SK-N-SH treated with all-trans-retinoic acid at 6 μM for 48 hours (cell line): Measurements from ENCODE around the gene FSIP1.

Experiments
- ATAC-seq: fragments of 200-7000 bp; cut with Tn5 transposase; 3 replicates; pipeline ENCODE4 v1.9.1; 2020; ENCODE audit warnings: mild to moderate bottlenecking, moderate library complexity
- ARNTL ChIP-seq: fragments of 450-650 bp; formaldehyde crosslinking; IDR thresholded peaks from 2 replicates; pipeline ENCODE4 v1.5.0; 2020; ENCODE audit warnings: low read depth, mild to moderate bottlenecking, moderate library complexity, borderline replicate concordance
- BACH2 ChIP-seq: fragments of 250-450 bp; sonication (Bioruptor Pico); IDR thresholded peaks from 2 replicates; pipeline ENCODE4 v1.9.0; 2021; ENCODE audit warnings: mild to moderate bottlenecking, borderline replicate concordance
- CSDC2 ChIP-seq: fragments of 250-450 bp; sonication (Bioruptor Pico); IDR thresholded peaks from 2 replicates; pipeline ENCODE4 v1.5.0; 2020; ENCODE audit warnings: mild to moderate bottlenecking, moderate library complexity
- CSRNP3 ChIP-seq: fragments of 250-450 bp; sonication (Bioruptor Pico); IDR thresholded peaks from 2 replicates; pipeline ENCODE4 v1.5.1; 2021; ENCODE audit warnings: mild to moderate bottlenecking, moderate library complexity
- ESRRG ChIP-seq: fragments of 250-450 bp; sonication (Bioruptor Pico); IDR thresholded peaks from 2 replicates; pipeline ENCODE4 v1.6.1; 2021; ENCODE audit warnings: mild to moderate bottlenecking
- GLIS3 ChIP-seq: fragments of 250-450 bp; sonication (Bioruptor Pico); IDR thresholded peaks from 2 replicates; pipeline ENCODE4 v1.5.0; 2020; ENCODE audit warnings: mild to moderate bottlenecking, moderate library complexity
- ISL1 ChIP-seq: fragments of 250-450 bp; sonication (Bioruptor Pico); IDR thresholded peaks from 2 replicates; pipeline ENCODE4 v2.1.2; 2022; ENCODE audit warnings: mild to moderate bottlenecking, moderate library complexity
- OSR1 ChIP-seq: fragments of 250-450 bp; sonication (Bioruptor Pico); IDR thresholded peaks from 2 replicates; pipeline ENCODE4 v1.8.0; 2022; ENCODE audit warnings: moderate library complexity, mild to moderate bottlenecking, inconsistent platforms
- PATZ1 ChIP-seq: fragments of 250-450 bp; sonication (Bioruptor Pico); IDR thresholded peaks from 2 replicates; pipeline ENCODE4 v1.8.0; 2020; ENCODE audit warnings: mild to moderate bottlenecking, moderate library complexity, borderline replicate concordance
- PPARA ChIP-seq: fragments of 250-450 bp; sonication (Bioruptor Pico); IDR thresholded peaks from 2 replicates; pipeline ENCODE4 v1.5.0; 2020; ENCODE audit warnings: mild to moderate bottlenecking, borderline replicate concordance
- RARB ChIP-seq: fragments of 250-450 bp; sonication (Bioruptor Pico); IDR thresholded peaks from 2 replicates; pipeline ENCODE4 v1.8.0; 2021; ENCODE audit warnings: mild to moderate bottlenecking, moderate library complexity
- SNAI2 ChIP-seq: fragments of 250-450 bp; sonication (Bioruptor Pico); IDR thresholded peaks from 2 replicates; pipeline ENCODE4 v1.5.0; 2020; ENCODE audit warnings: mild to moderate bottlenecking, moderate library complexity
- TCF4 ChIP-seq: fragments of 250-450 bp; sonication (Bioruptor Pico); IDR thresholded peaks from 2 replicates; pipeline ENCODE4 v1.8.0; 2021; ENCODE audit warnings: mild to moderate bottlenecking, moderate library complexity, borderline replicate concordance
- TOX ChIP-seq: fragments of 250-450 bp; sonication (Bioruptor Pico); IDR thresholded peaks from 2 replicates; pipeline ENCODE4 v1.8.0; 2021; ENCODE audit warnings: mild to moderate bottlenecking, moderate library complexity, borderline replicate concordance
- ZC3H10 ChIP-seq: fragments of 250-450 bp; sonication (Bioruptor Pico); IDR thresholded peaks from 2 replicates; pipeline ENCODE4 v1.5.1; 2021; ENCODE audit warnings: mild to moderate bottlenecking, moderate library complexity
- ZFP3 ChIP-seq: fragments of 250-450 bp; sonication (Bioruptor Pico); IDR thresholded peaks from 2 replicates; pipeline ENCODE4 v1.5.0; 2020; ENCODE audit warnings: mild to moderate bottlenecking, moderate library complexity
- ZFP30 ChIP-seq: fragments of 450-650 bp; formaldehyde crosslinking; IDR thresholded peaks from 2 replicates; pipeline ENCODE4 v1.5.0; 2022; ENCODE audit warnings: mild to moderate bottlenecking, moderate library complexity
- ZNF565 ChIP-seq: fragments of 450-650 bp; formaldehyde crosslinking; conservative IDR thresholded peaks from 2 replicates; pipeline ENCODE4 v1.5.0; 2020; ENCODE audit warnings: low read depth, mild to moderate bottlenecking, moderate library complexity
- ZNF70 ChIP-seq: fragments of 450-650 bp; formaldehyde crosslinking; IDR thresholded peaks from 2 replicates; pipeline ENCODE4 v1.5.0; 2020; ENCODE audit warnings: mild to moderate bottlenecking, moderate library complexity
- TF ChIP-seq, protein P1 (sequence below): fragments of 250-450 bp; sonication (Bioruptor Pico); IDR thresholded peaks from 2 replicates; pipeline ENCODE4 v1.5.0; 2020; ENCODE audit warnings: mild to moderate bottlenecking, moderate library complexity
- TF ChIP-seq, protein P2 (sequence below): fragments of 250-450 bp; sonication (Bioruptor Pico); IDR thresholded peaks from 2 replicates; pipeline ENCODE4 v1.8.0; 2021; ENCODE audit warnings: low read depth, mild to moderate bottlenecking, moderate library complexity, borderline replicate concordance

The FSIP1 gene

DNA sequence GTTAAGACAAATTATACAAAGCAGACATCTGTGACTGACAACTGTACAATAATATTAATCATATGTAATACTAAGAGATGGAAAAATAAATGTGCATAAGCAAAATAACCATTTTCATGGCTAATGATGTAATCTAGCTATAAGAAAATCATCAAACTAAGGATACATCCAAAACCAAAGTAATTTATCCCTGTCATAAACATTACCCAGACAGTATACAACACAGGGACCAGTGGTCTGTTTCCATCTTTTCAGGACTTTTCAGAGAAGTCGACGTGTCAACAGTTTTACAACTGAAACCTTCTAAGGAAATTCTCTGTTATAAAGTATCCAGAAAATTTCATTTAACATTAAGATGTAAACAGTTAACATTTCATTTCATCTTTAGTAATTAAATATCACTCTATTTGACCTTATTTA, 190.7 kb downstream of the FSIP1 start:
- ATAC-seq: no peak
- TF ChIP-seq ESRRG (CRISPR knock-in tag) (no peak), ZNF70 (no peak), TCF4 (no peak), CSDC2 (CRISPR knock-in tag) (no peak), RARB (CRISPR knock-in tag) (no peak), ZNF565 (CRISPR knock-in tag) (no peak), CSRNP3 (CRISPR knock-in tag) (no peak), ISL1 (CRISPR knock-in tag) (no peak), PATZ1 (CRISPR knock-in tag) (no peak), ZFP3 (no peak), ZC3H10 (no peak), ZFP30 (no peak), BACH2 (no peak), GLIS3 (CRISPR knock-in tag) (no peak)
- TF ChIP-seq, protein P1, sequence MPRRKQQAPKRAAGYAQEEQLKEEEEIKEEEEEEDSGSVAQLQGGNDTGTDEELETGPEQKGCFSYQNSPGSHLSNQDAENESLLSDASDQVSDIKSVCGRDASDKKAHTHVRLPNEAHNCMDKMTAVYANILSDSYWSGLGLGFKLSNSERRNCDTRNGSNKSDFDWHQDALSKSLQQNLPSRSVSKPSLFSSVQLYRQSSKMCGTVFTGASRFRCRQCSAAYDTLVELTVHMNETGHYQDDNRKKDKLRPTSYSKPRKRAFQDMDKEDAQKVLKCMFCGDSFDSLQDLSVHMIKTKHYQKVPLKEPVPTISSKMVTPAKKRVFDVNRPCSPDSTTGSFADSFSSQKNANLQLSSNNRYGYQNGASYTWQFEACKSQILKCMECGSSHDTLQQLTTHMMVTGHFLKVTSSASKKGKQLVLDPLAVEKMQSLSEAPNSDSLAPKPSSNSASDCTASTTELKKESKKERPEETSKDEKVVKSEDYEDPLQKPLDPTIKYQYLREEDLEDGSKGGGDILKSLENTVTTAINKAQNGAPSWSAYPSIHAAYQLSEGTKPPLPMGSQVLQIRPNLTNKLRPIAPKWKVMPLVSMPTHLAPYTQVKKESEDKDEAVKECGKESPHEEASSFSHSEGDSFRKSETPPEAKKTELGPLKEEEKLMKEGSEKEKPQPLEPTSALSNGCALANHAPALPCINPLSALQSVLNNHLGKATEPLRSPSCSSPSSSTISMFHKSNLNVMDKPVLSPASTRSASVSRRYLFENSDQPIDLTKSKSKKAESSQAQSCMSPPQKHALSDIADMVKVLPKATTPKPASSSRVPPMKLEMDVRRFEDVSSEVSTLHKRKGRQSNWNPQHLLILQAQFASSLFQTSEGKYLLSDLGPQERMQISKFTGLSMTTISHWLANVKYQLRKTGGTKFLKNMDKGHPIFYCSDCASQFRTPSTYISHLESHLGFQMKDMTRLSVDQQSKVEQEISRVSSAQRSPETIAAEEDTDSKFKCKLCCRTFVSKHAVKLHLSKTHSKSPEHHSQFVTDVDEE (CRISPR knock-in tag): no peak
- TF ChIP-seq, all 23 proteins: peak for 0

- TF ChIP-seq, protein P1 (CRISPR knock-in tag): no peak
- no peak for TF ChIP-seq ZFP30
- no peak for TF ChIP-seq TOX (CRISPR knock-in tag)
- no peak for TF ChIP-seq TCF4
- TF ChIP-seq OSR1 (CRISPR knock-in tag): no peak
- TF ChIP-seq, protein P2, sequence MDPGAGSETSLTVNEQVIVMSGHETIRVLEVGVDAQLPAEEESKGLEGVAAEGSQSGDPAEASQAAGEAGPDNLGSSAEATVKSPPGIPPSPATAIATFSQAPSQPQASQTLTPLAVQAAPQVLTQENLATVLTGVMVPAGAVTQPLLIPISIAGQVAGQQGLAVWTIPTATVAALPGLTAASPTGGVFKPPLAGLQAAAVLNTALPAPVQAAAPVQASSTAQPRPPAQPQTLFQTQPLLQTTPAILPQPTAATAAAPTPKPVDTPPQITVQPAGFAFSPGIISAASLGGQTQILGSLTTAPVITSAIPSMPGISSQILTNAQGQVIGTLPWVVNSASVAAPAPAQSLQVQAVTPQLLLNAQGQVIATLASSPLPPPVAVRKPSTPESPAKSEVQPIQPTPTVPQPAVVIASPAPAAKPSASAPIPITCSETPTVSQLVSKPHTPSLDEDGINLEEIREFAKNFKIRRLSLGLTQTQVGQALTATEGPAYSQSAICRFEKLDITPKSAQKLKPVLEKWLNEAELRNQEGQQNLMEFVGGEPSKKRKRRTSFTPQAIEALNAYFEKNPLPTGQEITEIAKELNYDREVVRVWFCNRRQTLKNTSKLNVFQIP (CRISPR knock-in tag): no peak
- no peak for TF ChIP-seq BACH2
- TF ChIP-seq CSDC2 (CRISPR knock-in tag): no peak
- no peak for TF ChIP-seq ARNTL
- no peak for TF ChIP-seq ZNF70
- no peak for TF ChIP-seq PATZ1 (CRISPR knock-in tag)
- no peak for TF ChIP-seq ZNF565 (CRISPR knock-in tag)
- no peak for TF ChIP-seq ESRRG (CRISPR knock-in tag)
- TF ChIP-seq PPARA (CRISPR knock-in tag): no peak
- TF ChIP-seq ZFP3: no peak
- TF ChIP-seq SNAI2: no peak
- TF ChIP-seq RARB (CRISPR knock-in tag): no peak
- no peak for TF ChIP-seq ISL1 (CRISPR knock-in tag)
- ATAC-seq: no peak
Measured at GRCh38 chr15:39591141-39591895, 191.3 kb downstream of the FSIP1 start.
